Stimulated activated naive B cell treated with anti-CD40 and anti-IgM and Interleukin-4, amounts not matched to agents 10 μg/mL and 1 μg/mL and 100 μg/mL, for 72 hours (primary cell): ENCODE data around the gene CARMIL1.

Experiments
- ATAC-seq, 2 donors: fragments of 150-1000 bp; cut with Tn5 transposase; replicated peaks; 2 replicates each; pipeline ENCODE4 v1.10.0; 2021; ENCODE audit warnings: moderate library complexity in 1 of 2
- DNase-seq: peaks from one replicate; pipeline ENCODE4 v3.0.0; 2021
- H3K27ac Mint-ChIP-seq: one replicate; pipeline ENCODE4 v1.8.0; 2022; ENCODE audit warnings: mild to moderate bottlenecking, mixed read lengths
- H3K27me3 Mint-ChIP-seq, 2 donors: one replicate each; pipeline ENCODE4 v1.8.0; 2022; ENCODE audit warnings: mixed read lengths in 2 of 2
- H3K36me3 Mint-ChIP-seq, 2 donors: one replicate each; pipeline ENCODE4 v1.8.0; 2022; ENCODE audit warnings: mixed read lengths in 2 of 2, mild to moderate bottlenecking in 1 of 2
- H3K4me1 Mint-ChIP-seq, 2 donors: one replicate each; pipeline ENCODE4 v1.8.0; 2022; ENCODE audit warnings: mixed read lengths in 2 of 2, mild to moderate bottlenecking in 1 of 2
- H3K4me3 Mint-ChIP-seq, 2 donors: one replicate each; pipeline ENCODE4 v1.8.0; 2022; ENCODE audit warnings: mild to moderate bottlenecking in 2 of 2, mixed read lengths in 2 of 2, moderate library complexity in 1 of 2
- H3K9me3 Mint-ChIP-seq, 2 donors: one replicate each; pipeline ENCODE4 v1.8.0; 2022; ENCODE audit warnings: mixed read lengths in 2 of 2, mild to moderate bottlenecking in 1 of 2

Gene CARMIL1

GRCh38 chr6:25257686-25258348 lies 21.4 kb upstream of the CARMIL1 start:
- no peak overlapping the region for H3K4me3 Mint-ChIP-seq
- no peak overlapping the region for H3K27ac Mint-ChIP-seq
- H3K9me3 Mint-ChIP-seq, result no peaks in the 10 kb centered on the region
- no peak for ATAC-seq
- H3K4me1 Mint-ChIP-seq, result no peaks in the 10 kb centered on the region
- no peak for DNase-seq
- no peaks in the 10 kb centered on the region for H3K36me3 Mint-ChIP-seq
- no peaks in the 10 kb centered on the region for H3K27me3 Mint-ChIP-seq

- Mint-ChIP-seq H3K27me3 (no peaks in the 10 kb centered on the region), H3K9me3 (no peaks in the 10 kb centered on the region), H3K27ac (no peak overlapping the region), H3K4me3 (no peak overlapping the region), H3K4me1 (no peaks in the 10 kb centered on the region), H3K36me3 (no peaks in the 10 kb centered on the region)
- ATAC-seq (no peak), DNase-seq (no peak)
Observed at GRCh38 chr6:25259756-25260155, 19.4 kb upstream of the CARMIL1 start.

- H3K27ac Mint-ChIP-seq, result no peak overlapping the region
- no peaks in the 10 kb centered on the region for H3K9me3 Mint-ChIP-seq
- ATAC-seq, result no peak
- H3K27me3 Mint-ChIP-seq, result peaks cover 0 to 4% of the 10 kb centered on the region in 2 donors
- peaks cover 0 to 2% of the 10 kb centered on the region in 2 donors for H3K4me1 Mint-ChIP-seq
- H3K4me3 Mint-ChIP-seq, result no peak overlapping the region
- no peaks in the 10 kb centered on the region for H3K36me3 Mint-ChIP-seq
- no peak for DNase-seq
Observed at GRCh38 chr6:25263657-25264056, 15.5 kb upstream of the CARMIL1 start.

GRCh38 chr6:25266456-25267100 lies 12.6 kb upstream of the CARMIL1 start:
- Mint-ChIP-seq H3K27ac (no peak overlapping the region), H3K4me3 (no peak overlapping the region)

GRCh38 chr6:25267662-25268061 lies 11.5 kb upstream of the CARMIL1 start:
- H3K27me3 Mint-ChIP-seq, result peaks cover 7 to 11% of the 10 kb centered on the region in 2 donors
- DNase-seq (no peak), ATAC-seq (no peak)
- H3K36me3 Mint-ChIP-seq, result no peaks in the 10 kb centered on the region
- H3K4me3 Mint-ChIP-seq, result no peak overlapping the region
- no peaks in the 10 kb centered on the region for H3K9me3 Mint-ChIP-seq
- H3K4me1 Mint-ChIP-seq, result peaks cover 0 to 2% of the 10 kb centered on the region in 2 donors
- H3K27ac Mint-ChIP-seq, result no peak overlapping the region

More at GRCh38 chr6:25266456-25267100, 12.6 kb upstream of the CARMIL1 start:
- DNase-seq (no peak), ATAC-seq (no peak)
- H3K9me3 Mint-ChIP-seq, result no peaks in the 10 kb centered on the region
- H3K4me1 Mint-ChIP-seq, result peaks cover 0 to 2% of the 10 kb centered on the region in 2 donors
- peaks cover 0 to 4% of the 10 kb centered on the region in 2 donors for H3K27me3 Mint-ChIP-seq
- no peaks in the 10 kb centered on the region for H3K36me3 Mint-ChIP-seq

- ATAC-seq (no peak), DNase-seq (no peak)
- H3K36me3 Mint-ChIP-seq, result no peaks in the 10 kb centered on the region
- no peak overlapping the region for H3K27ac Mint-ChIP-seq
- H3K4me1 Mint-ChIP-seq, result peaks cover 0 to under 1% of the 10 kb centered on the region in 2 donors
- peaks cover 14 to 18% of the 10 kb centered on the region in 2 donors for H3K27me3 Mint-ChIP-seq
- H3K4me3 Mint-ChIP-seq, result no peak overlapping the region
- H3K9me3 Mint-ChIP-seq, result no peaks in the 10 kb centered on the region
Observed at GRCh38 chr6:25270559-25270958, 8.6 kb upstream of the CARMIL1 start.

GRCh38 chr6:25275436-25275835 lies 3.7 kb upstream of the CARMIL1 start:
- DNase-seq (no peak), ATAC-seq (no peak)
- no peak overlapping the region for H3K27ac Mint-ChIP-seq
- no peaks in the 10 kb centered on the region for H3K36me3 Mint-ChIP-seq
- H3K4me3 Mint-ChIP-seq, result no peak overlapping the region
- H3K4me1 Mint-ChIP-seq, result peaks cover 14 to 21% of the 10 kb centered on the region in 2 donors
- no peaks in the 10 kb centered on the region for H3K9me3 Mint-ChIP-seq
- H3K27me3 Mint-ChIP-seq, result peaks cover 14 to 18% of the 10 kb centered on the region in 2 donors

- ATAC-seq (no peak), DNase-seq (no peak)
- peaks cover 10 to 13% of the 10 kb centered on the region in 2 donors for H3K27me3 Mint-ChIP-seq
- no peaks in the 10 kb centered on the region for H3K9me3 Mint-ChIP-seq
- H3K4me1 Mint-ChIP-seq, result peaks cover 15 to 30% of the 10 kb centered on the region in 2 donors
- H3K36me3 Mint-ChIP-seq, result no peaks in the 10 kb centered on the region
- no peak overlapping the region for H3K27ac Mint-ChIP-seq
- H3K4me3 Mint-ChIP-seq, result no peak overlapping the region
Observed at GRCh38 chr6:25277386-25277785, 1.8 kb upstream of the CARMIL1 start.

- Mint-ChIP-seq H3K9me3 (no peaks in the 10 kb centered on the region), H3K36me3 (no peaks in the 10 kb centered on the region), H3K4me3 (peak overlapping the region; percentile 27 to 43), H3K4me1 (peaks cover 15 to 30% of the 10 kb centered on the region in 2 donors), H3K27me3 (peaks cover 7 to 10% of the 10 kb centered on the region in 2 donors), H3K27ac (no peak overlapping the region)
- DNase-seq, result no peak
- ATAC-seq, result no peak
Observed at GRCh38 chr6:25277857-25278256, 1.3 kb upstream of the CARMIL1 start.

GRCh38 chr6:25278261-25278913 lies 787 bp upstream of the CARMIL1 start:
- Mint-ChIP-seq H3K9me3 (no peaks in the 10 kb centered on the region), H3K27ac (peak overlapping the region; percentile 60), H3K27me3 (peaks cover 2 to 5% of the 10 kb centered on the region in 2 donors), H3K36me3 (no peaks in the 10 kb centered on the region), H3K4me1 (peaks cover 15 to 30% of the 10 kb centered on the region in 2 donors), H3K4me3 (peak overlapping the region; percentile 86 to 95)
- ATAC-seq (peak; percentile 36 to 47), DNase-seq (peak; percentile 2)

- H3K4me1 Mint-ChIP-seq, result peaks cover 15 to 30% of the 10 kb centered on the region in 2 donors
- peak overlapping the region; percentile 86 to 95 for H3K4me3 Mint-ChIP-seq
- no peaks in the 10 kb centered on the region for H3K9me3 Mint-ChIP-seq
- H3K36me3 Mint-ChIP-seq, result no peaks in the 10 kb centered on the region
- ATAC-seq, result peak; percentile 29 to 33
- H3K27ac Mint-ChIP-seq, result peak overlapping the region; percentile 76
- peaks cover 0 to 4% of the 10 kb centered on the region in 2 donors for H3K27me3 Mint-ChIP-seq
- no peak for DNase-seq
Observed at GRCh38 chr6:25279748-25280343, 672 bp downstream of the CARMIL1 start.

GRCh38 chr6:25280344-25281074 lies 1.3 kb downstream of the CARMIL1 start:
- DNase-seq (no peak), ATAC-seq (peak; percentile 17 to 20)
- H3K4me3 Mint-ChIP-seq, result peak overlapping the region; percentile 86 to 95
- peaks cover 0 to 4% of the 10 kb centered on the region in 2 donors for H3K27me3 Mint-ChIP-seq
- H3K27ac Mint-ChIP-seq, result peak overlapping the region; percentile 76
- peaks cover 15 to 30% of the 10 kb centered on the region in 2 donors for H3K4me1 Mint-ChIP-seq
- no peaks in the 10 kb centered on the region for H3K36me3 Mint-ChIP-seq
- no peaks in the 10 kb centered on the region for H3K9me3 Mint-ChIP-seq

GRCh38 chr6:25286891-25287290 lies 7.7 kb downstream of the CARMIL1 start:
- Mint-ChIP-seq H3K4me3 (no peak overlapping the region), H3K4me1 (peaks cover 0 to 5% of the 10 kb centered on the region in 2 donors), H3K27ac (no peak overlapping the region), H3K27me3 (no peaks in the 10 kb centered on the region), H3K9me3 (no peaks in the 10 kb centered on the region), H3K36me3 (peaks cover 0 to 2% of the 10 kb centered on the region in 2 donors)
- ATAC-seq, result no peak
- DNase-seq, result no peak

GRCh38 chr6:25287941-25288340 lies 8.8 kb downstream of the CARMIL1 start:
- H3K4me3 Mint-ChIP-seq, result no peak overlapping the region
- no peak for DNase-seq
- H3K36me3 Mint-ChIP-seq, result peaks cover 0 to 2% of the 10 kb centered on the region in 2 donors
- no peak for ATAC-seq
- peaks cover 0 to 5% of the 10 kb centered on the region in 2 donors for H3K4me1 Mint-ChIP-seq
- H3K27me3 Mint-ChIP-seq, result no peaks in the 10 kb centered on the region
- H3K27ac Mint-ChIP-seq, result no peak overlapping the region
- H3K9me3 Mint-ChIP-seq, result no peaks in the 10 kb centered on the region
